GM19328 (cell line): ENCODE data around the gene VNN1.

Experiments
- ATAC-seq: cut with Tn5 transposase; IDR thresholded peaks from one replicate; pipeline ENCODE4 v1.9.1; 2021; ENCODE audit warnings: mild to moderate bottlenecking, moderate library complexity; ENCODE audit not compliant: unreplicated experiment

Gene VNN1

GRCh38 chr6:132713352-132714134 lies at the start of gene VNN1:
Gene VNN1 (minus strand): TSS chr6:132714055. CDS start chr6:132714035, 20 bp downstream.
- no peak for ATAC-seq

GRCh38 chr6:132763269-132763668 lies 49.4 kb upstream of the VNN1 start:
- ATAC-seq = peak; percentile 91

GRCh38 chr6:132760256-132760655 lies 46.4 kb upstream of the VNN1 start:
- no peak for ATAC-seq

- ATAC-seq = no peak
These were observed 44.8 kb upstream of the VNN1 start for GRCh38 chr6:132758689-132759088.

- ATAC-seq = no peak
These were observed 38.4 kb upstream of the VNN1 start for GRCh38 chr6:132752255-132752654.

GRCh38 chr6:132751828-132752227 lies 38.0 kb upstream of the VNN1 start:
- ATAC-seq = no peak

GRCh38 chr6:132751306-132751705 lies 37.5 kb upstream of the VNN1 start:
- no peak for ATAC-seq

- ATAC-seq = peak; percentile 74
These were observed 36.8 kb upstream of the VNN1 start for GRCh38 chr6:132750455-132751248.

GRCh38 chr6:132749111-132749510 lies 35.3 kb upstream of the VNN1 start:
- ATAC-seq = no peak

GRCh38 chr6:132748446-132748845 lies 34.6 kb upstream of the VNN1 start:
- no peak for ATAC-seq

- ATAC-seq = no peak
These were observed 32.2 kb upstream of the VNN1 start for GRCh38 chr6:132746048-132746447.

- no peak for ATAC-seq
These were observed 28.6 kb upstream of the VNN1 start for GRCh38 chr6:132742495-132742894.

GRCh38 chr6:132741281-132741680 lies 27.4 kb upstream of the VNN1 start:
- ATAC-seq = no peak

- no peak for ATAC-seq
These were observed 22.4 kb upstream of the VNN1 start for GRCh38 chr6:132736239-132736638.

GRCh38 chr6:132734694-132735236 lies 20.9 kb upstream of the VNN1 start:
- ATAC-seq = no peak

- ATAC-seq = no peak
These were observed 20.0 kb upstream of the VNN1 start for GRCh38 chr6:132733814-132734213.

GRCh38 chr6:132733283-132733682 lies 19.4 kb upstream of the VNN1 start:
- no peak for ATAC-seq

GRCh38 chr6:132731086-132731485 lies 17.2 kb upstream of the VNN1 start:
- no peak for ATAC-seq

GRCh38 chr6:132730560-132730959 lies 16.7 kb upstream of the VNN1 start:
- ATAC-seq = no peak

- no peak for ATAC-seq
These were observed 14.8 kb upstream of the VNN1 start for GRCh38 chr6:132728616-132729015.

- ATAC-seq = no peak
These were observed 12.7 kb upstream of the VNN1 start for GRCh38 chr6:132726608-132726975.
